ENCODE data around the gene ADAM12.

GRCh38 chr10:126036515-126036914 is 351.8 kb downstream of the ADAM12 start:
- TF ChIP-seq CTCF (conservative IDR thresholded peaks at IDR 0.05 in 1 of 2, IDR thresholded peaks at IDR 0.05 in 1 of 2; ENCODE audit: low read depth in 1 of 2, low read length in 2 of 2) (no peak), EZH2 (IDR thresholded peaks at IDR 0.05; ENCODE audit: low read length, missing control alignments) (no peak)

Data from fibroblast of lung (primary cell).